ENCODE measurements around the gene LSM4.

Gene LSM4

GRCh38 chr19:18259893-18260292, 63.0 kb downstream of the LSM4 start:
- Histone ChIP-seq H3K27me3 (ENCODE audit: control insufficient read depth, insufficient read depth, low read length) (no peaks in the 10 kb centered on the region), H3K4me1 (ENCODE audit: control insufficient read depth, insufficient read depth, low read length) (no peaks in the 10 kb centered on the region), H3K36me3 (ENCODE audit: control insufficient read depth, insufficient read depth, low read length) (no peaks in the 10 kb centered on the region), H3K27ac (ENCODE audit: low read depth, low read length) (no peak overlapping the region), H3K4me3 (ENCODE audit: low read length) (no peak overlapping the region), H3K9ac (ENCODE audit: low read length) (no peak overlapping the region)

- no peak overlapping the region for H3K9ac ChIP-seq (ENCODE audit: low read length)
- no peaks in the 10 kb centered on the region for H3K27me3 ChIP-seq (ENCODE audit: control insufficient read depth, insufficient read depth, low read length)
- H3K4me1 ChIP-seq (ENCODE audit: control insufficient read depth, insufficient read depth, low read length): no peaks in the 10 kb centered on the region
- no peak overlapping the region for H3K4me3 ChIP-seq (ENCODE audit: low read length)
- no peak overlapping the region for H3K27ac ChIP-seq (ENCODE audit: low read depth, low read length)
- no peaks in the 10 kb centered on the region for H3K36me3 ChIP-seq (ENCODE audit: control insufficient read depth, insufficient read depth, low read length)
Observed at GRCh38 chr19:18257503-18258470, 65.1 kb downstream of the LSM4 start.

All from rectal smooth muscle tissue (tissue), 1 donor.